Natural killer cell treated with Interleukin-12 subunit alpha and Interleukin-12 subunit beta and Interleukin-15 and Interleukin-18, amount 100 ng/mL, for 72 hours (primary cell): ENCODE measurements around the gene HPGD. TPM values are rescaled to one million over a fixed set of nuclear protein-coding genes. Genes with fewer than 3 reads are reported as not detected.

Experiments
- ATAC-seq, 2 donors: fragments of 150-1000 bp; cut with Tn5 transposase in 1 of 2; sonication (Bioruptor Pico), chemical (Tn5 transposase) in 1 of 2; 2 replicates each; pipeline ENCODE4 v1.10.0; 2021
- DNase-seq: peaks from one replicate; pipeline ENCODE4 v3.0.0; 2022; ENCODE audit warnings: low spot score
- H3K27ac Mint-ChIP-seq, 2 donors: 1 replicate in 1 of 2; 2 replicates in 1 of 2; pipeline ENCODE4 v1.8.0; 2022; ENCODE audit warnings: mixed read lengths in 2 of 2, mild to moderate bottlenecking in 1 of 2, moderate library complexity in 1 of 2
- H3K27me3 Mint-ChIP-seq, 2 donors: 1 replicate in 1 of 2; 2 replicates in 1 of 2; pipeline ENCODE4 v1.8.0; 2022; ENCODE audit warnings: mixed read lengths in 2 of 2
- H3K36me3 Mint-ChIP-seq: one replicate; pipeline ENCODE4 v1.8.0; 2022; ENCODE audit warnings: mixed read lengths
- H3K4me1 Mint-ChIP-seq, 2 donors: 1 replicate in 1 of 2; 2 replicates in 1 of 2; pipeline ENCODE4 v1.8.0; 2022; ENCODE audit warnings: low read depth in 2 of 2, mixed read lengths in 2 of 2, mild to moderate bottlenecking in 1 of 2
- H3K4me3 Mint-ChIP-seq: one replicate; pipeline ENCODE4 v1.8.0; 2022; ENCODE audit warnings: mixed read lengths
- H3K9me3 Mint-ChIP-seq: 2 replicates; pipeline ENCODE4 v1.8.0; 2022; ENCODE audit warnings: mixed read lengths
- total RNA-seq, 2 donors: library from RNA; stranded (reverse); gene quantifications; one replicate each; pipeline ENCODE4 v1.2.3, GENCODE V29; 2022

HPGD gene
- total RNA-seq, 2 donors from 2014 or later = 7.3 to 8.2 TPM

DNA sequence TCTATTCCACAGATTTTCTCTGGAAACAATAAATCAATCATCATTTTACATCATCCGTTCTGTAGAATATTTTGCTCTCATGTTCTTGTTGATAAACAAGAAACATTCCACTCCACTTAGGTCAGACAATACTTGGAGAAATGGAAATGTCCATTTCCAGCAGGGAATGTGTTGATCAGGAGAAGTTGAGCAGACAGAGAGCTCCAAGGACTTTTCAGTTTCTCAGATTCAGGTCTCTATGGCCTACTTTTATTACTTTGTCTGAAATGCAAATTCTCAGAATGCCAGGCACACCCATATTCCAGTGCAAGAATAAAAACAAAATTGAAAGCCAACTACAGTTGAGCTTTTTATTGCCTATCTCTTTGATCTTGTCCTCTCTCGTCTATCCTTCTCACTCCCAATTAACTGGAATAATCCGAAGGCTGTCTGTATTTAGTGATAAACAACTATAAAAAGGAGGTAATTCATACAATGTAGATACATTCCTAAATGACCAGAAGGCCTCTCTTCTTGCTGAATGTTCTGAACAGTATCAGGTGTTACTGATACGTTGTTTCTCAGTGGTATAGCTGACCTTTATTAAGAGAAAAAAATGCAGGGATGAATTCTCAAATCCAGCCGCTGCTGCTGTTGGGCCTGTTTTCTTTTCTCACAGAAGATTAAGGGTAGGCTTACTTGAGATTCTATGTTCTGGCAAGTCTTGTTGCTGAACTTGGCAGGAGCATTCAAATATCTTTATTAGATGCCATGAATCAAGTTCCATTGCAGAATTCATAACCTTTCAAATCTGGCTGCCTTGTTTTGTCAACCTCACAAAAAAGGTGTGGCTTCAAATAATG, 72.1 kb downstream of the HPGD start:
- Mint-ChIP-seq H3K4me3 (no peak overlapping the region), H3K9me3 (peaks cover 3% of the 10 kb centered on the region), H3K4me1 (no peaks in the 10 kb centered on the region), H3K27me3 (peaks cover 0 to 5% of the 10 kb centered on the region in 2 donors), H3K36me3 (no peaks in the 10 kb centered on the region), H3K27ac (no peak overlapping the region)
- no peak for ATAC-seq
- no peak for DNase-seq

DNA sequence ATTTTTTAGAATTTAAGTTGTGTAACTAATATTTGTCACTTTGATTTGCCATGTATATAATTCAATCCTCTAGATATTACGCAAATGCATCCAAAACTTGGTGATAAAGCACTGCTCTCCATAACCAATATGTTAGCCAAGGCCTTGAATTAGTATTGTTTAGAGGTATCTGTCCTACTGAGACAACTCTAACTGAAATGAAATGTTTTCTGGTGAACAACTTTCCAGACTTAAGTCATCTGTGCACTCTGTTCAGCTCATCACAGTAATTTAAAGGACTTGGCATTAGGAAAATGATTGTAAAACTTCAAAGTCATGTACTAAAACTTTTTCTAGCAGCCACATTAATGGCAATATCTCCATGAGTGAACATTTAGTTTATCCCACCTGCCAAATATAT, 73.1 kb downstream of the HPGD start:
- no peak for DNase-seq
- Mint-ChIP-seq H3K4me1 (no peaks in the 10 kb centered on the region), H3K36me3 (no peaks in the 10 kb centered on the region), H3K27me3 (peaks cover 0 to 5% of the 10 kb centered on the region in 2 donors), H3K27ac (no peak overlapping the region), H3K4me3 (no peak overlapping the region), H3K9me3 (peaks cover 3% of the 10 kb centered on the region)
- ATAC-seq = no peak

DNA sequence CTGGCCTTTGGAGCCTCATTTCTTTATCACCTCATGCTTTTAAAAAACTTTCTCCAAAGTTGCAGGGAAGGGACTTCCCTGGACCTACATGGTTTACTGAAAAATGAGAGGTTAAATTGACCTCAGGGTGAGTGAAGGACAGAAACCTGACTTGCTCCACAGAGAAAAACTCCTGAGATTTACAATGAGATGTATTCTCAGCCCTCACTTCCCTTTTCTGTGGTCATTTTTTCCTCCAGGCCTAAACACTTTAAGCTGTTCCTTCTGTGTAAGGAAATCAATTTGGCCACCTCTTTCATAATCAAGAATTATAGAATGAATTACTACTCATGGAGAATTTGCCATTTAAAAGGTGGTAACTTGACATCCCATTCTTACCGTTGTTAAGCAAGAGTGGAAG, 77.9 kb downstream of the HPGD start:
- H3K27me3 Mint-ChIP-seq = peaks cover 0 to 5% of the 10 kb centered on the region in 2 donors
- ATAC-seq (no peak), DNase-seq (no peak)
- H3K4me3 Mint-ChIP-seq = no peak overlapping the region
- H3K36me3 Mint-ChIP-seq = no peaks in the 10 kb centered on the region
- no peaks in the 10 kb centered on the region for H3K4me1 Mint-ChIP-seq
- H3K27ac Mint-ChIP-seq = no peak overlapping the region
- H3K9me3 Mint-ChIP-seq = peaks cover 3% of the 10 kb centered on the region

Other genes with a start within 250 kb of the HPGD start
- 10 to 100 TPM; 11.4 to 21.8 TPM for gene FBXO8, start 238.8 kb downstream of the HPGD start, total RNA-seq
- 10 to 100 TPM; 14.8 to 17.5 TPM for gene CEP44, start 238.6 kb downstream of the HPGD start, total RNA-seq